ENCODE measurements around the gene CRYBB3. TPM values are rescaled to one million over a fixed set of nuclear protein-coding genes. Genes with fewer than 3 reads are reported as not detected.

CRYBB3 gene
- total and polyA plus RNA-seq, 10 donors = 0.16 to 0.80 TPM; not detected in 8

DNA sequence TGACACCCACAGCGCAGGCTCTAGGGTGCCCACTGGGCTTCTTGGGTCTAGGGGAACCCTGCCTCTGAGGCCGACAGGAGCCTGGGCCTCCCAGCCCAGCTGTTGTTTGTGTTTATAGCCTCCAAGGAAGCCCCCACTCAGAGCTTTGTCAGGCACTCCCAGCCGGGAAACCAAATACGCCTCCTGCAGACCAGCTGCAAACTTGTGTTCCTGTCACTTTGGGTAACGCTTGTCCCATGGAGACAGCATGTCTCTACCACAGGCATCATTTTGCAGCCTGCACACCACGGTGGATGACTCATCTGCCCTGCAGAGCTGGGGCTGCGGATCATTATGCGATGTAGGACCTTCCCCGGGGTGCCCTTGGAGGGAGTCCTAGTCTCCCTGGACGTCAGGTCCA, 40.6 kb upstream of the CRYBB3 start:
- Histone ChIP-seq H3K27me3 (replicated peaks in 1 of 7) (no peaks in the 10 kb centered on the region), H3K4me1 (no peaks in the 10 kb centered on the region), H3K4me3 (no peak overlapping the region), H3K9me3 (no peaks in the 10 kb centered on the region), H3K27ac (no peak overlapping the region), H3K36me3 (no peaks in the 10 kb centered on the region)
- DNase-seq = no peak
- WGBS, 5 donors = 67 to 87% (median 77%) methylated on average over 5 to 10 of the region's 10 CpGs
- intact Hi-C loops (cut with DNase I; ENCODE audit: low total_unique reads) = no loop called here
- TF ChIP-seq POLR2AphosphoS5 (IDR thresholded peaks at IDR 0.05) = no peak

DNA sequence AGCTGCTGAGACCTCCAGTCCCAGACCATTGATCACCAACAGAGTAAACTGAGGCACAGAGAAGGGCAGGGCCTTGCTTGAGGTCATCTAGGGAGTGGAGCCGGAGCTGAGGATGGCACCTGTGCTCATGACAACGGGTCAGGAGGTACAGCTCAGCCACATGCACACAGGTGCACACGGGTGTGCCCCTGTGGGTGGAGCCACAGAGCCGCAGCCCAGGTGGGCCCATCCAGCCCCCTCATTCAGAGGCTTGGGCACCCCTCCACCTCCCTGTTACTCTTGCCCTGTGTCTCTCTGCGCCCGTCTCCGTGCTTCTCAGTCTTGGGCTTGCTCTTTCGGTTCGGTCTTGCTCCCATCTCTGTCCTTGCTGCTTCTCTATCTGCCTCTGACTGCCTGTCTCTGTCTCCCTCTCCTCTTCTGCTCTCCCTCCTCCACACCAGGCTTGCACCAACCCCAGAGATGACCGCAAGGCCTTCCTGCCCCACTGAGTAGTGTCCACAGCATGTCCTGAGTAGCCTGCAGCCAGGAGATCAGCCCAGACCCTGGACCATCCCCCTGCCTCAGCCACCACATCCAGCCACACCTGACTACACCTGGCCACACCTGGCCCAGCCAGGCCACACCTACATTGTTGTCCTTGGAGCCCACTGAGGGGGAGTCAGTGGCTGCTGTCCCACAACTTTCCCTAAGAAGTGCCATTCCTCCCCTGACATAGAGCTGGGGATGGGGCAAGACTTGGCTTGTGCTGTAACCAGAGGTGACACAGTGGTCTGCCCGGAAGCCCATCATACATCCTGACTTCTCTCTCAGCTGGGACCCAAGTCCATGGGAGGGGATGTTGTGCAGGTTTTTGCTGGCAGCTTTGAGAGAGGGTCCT, 39.3 kb upstream of the CRYBB3 start:
- H3K4me3 ChIP-seq = no peak overlapping the region
- intact Hi-C loops (cut with DNase I; ENCODE audit: low total_unique reads) = no loop called here
- no peak overlapping the region for H3K27ac ChIP-seq
- H3K9me3 ChIP-seq = no peaks in the 10 kb centered on the region
- no peaks in the 10 kb centered on the region for H3K27me3 ChIP-seq (replicated peaks in 1 of 7)
- 85 to 91% (median 91%) methylated on average over 10 to 11 of the region's 11 CpGs for WGBS, 5 donors
- H3K4me1 ChIP-seq = no peaks in the 10 kb centered on the region
- TF ChIP-seq, protein P1, sequence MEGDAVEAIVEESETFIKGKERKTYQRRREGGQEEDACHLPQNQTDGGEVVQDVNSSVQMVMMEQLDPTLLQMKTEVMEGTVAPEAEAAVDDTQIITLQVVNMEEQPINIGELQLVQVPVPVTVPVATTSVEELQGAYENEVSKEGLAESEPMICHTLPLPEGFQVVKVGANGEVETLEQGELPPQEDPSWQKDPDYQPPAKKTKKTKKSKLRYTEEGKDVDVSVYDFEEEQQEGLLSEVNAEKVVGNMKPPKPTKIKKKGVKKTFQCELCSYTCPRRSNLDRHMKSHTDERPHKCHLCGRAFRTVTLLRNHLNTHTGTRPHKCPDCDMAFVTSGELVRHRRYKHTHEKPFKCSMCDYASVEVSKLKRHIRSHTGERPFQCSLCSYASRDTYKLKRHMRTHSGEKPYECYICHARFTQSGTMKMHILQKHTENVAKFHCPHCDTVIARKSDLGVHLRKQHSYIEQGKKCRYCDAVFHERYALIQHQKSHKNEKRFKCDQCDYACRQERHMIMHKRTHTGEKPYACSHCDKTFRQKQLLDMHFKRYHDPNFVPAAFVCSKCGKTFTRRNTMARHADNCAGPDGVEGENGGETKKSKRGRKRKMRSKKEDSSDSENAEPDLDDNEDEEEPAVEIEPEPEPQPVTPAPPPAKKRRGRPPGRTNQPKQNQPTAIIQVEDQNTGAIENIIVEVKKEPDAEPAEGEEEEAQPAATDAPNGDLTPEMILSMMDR (IDR thresholded peaks at IDR 0.05 in 8 of 11, conservative IDR thresholded peaks at IDR 0.05 in 3 of 11) = no peak
- TF ChIP-seq POLR2A (IDR thresholded peaks at IDR 0.05) (no peak), POLR2AphosphoS5 (IDR thresholded peaks at IDR 0.05) (no peak)
- no peak for DNase-seq
- no peaks in the 10 kb centered on the region for H3K36me3 ChIP-seq

DNA sequence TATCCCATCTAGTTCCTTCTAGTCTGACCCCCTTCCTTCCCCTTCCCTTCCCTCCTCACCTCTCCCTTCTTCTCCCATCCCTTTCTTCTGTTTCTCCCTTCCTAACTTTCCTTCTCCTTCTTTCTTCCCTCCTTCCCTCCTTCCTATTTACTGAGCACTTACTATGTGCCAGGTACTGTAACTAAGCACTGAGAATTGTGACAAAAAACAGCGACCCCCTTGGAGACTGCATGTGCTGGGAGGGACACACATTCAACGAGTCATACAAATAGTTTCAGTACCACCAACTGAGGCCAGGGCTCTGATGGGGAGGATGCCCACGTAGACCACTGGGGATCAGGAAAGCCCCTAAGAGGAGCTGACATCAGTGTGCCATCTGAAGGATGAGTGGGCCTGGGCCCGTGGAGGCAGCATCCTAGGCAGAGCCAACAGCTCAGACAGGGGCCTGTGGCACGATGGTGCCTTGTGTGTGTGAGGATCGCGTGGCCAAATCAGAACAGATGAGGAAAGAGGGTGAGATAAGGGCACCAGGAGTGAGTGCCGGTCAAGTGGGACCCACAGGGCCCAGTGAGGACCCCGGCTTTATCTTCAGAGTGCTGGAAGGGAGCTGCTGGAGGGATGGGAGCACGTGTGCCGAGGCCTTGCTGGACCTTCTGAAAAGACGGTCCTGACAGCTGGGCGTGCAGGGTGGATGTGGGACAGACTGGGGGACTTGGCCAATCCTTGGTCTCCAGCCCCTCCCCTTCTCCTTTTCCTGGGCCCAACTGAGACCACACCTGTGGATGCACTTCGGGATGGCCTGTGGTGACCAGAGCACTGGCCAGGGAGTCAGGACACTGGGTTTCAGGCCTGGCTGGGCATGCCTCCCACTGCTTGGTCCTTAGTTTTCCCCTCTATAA, 38.4 kb upstream of the CRYBB3 start:
- H3K4me1 ChIP-seq = no peaks in the 10 kb centered on the region

DNA sequence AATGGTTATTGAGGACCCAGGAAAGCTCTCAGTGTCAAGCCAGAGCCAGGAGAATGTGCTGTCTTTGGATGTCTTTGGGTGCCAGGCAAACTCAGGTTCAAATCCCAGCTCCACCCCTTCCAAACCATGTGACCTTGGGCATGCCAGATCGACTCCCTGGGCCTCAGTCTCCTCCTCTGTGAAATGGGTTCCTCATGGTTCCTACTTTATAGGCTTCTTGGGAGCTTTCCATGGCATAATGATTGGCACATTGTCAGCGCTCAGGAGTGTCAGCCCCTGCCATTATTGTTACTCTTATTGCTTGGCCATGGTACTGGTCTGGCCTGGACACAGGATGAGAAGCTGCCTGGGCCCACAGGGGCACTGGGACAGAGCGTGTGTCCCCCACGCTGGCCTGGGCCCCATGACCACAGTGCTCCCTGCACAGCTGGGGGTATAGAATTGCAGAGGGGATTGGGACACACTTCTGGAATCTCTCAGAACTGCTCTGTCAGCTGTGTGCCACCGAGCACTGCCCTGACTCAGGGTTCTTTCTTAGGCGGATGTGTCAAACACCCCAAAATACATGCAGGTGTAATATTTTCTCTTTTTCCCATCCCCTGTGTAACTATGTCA, 37.6 kb upstream of the CRYBB3 start:
- H3K27ac ChIP-seq = no peak overlapping the region
- no peaks in the 10 kb centered on the region for H3K36me3 ChIP-seq
- TF ChIP-seq, protein P1 (IDR thresholded peaks at IDR 0.05 in 8 of 11, conservative IDR thresholded peaks at IDR 0.05 in 3 of 11) = no peak
- intact Hi-C loops (cut with DNase I; ENCODE audit: low total_unique reads) = no loop called here
- H3K4me1 ChIP-seq = no peaks in the 10 kb centered on the region
- H3K9me3 ChIP-seq = no peaks in the 10 kb centered on the region
- no peak overlapping the region for H3K4me3 ChIP-seq
- peak; percentile 50 for DNase-seq
- no peaks in the 10 kb centered on the region for H3K27me3 ChIP-seq (replicated peaks in 1 of 7)
- 86 to 97% (median 88%) methylated on average over 4 to 6 of the region's 6 CpGs for WGBS, 5 donors

More for the DNA sequence above, 38.4 kb upstream of the CRYBB3 start:
- DNase-seq = no peak
- intact Hi-C loops (cut with DNase I; ENCODE audit: low total_unique reads) = no loop called here
- H3K27me3 ChIP-seq (replicated peaks in 1 of 7) = no peaks in the 10 kb centered on the region
- no peak overlapping the region for H3K27ac ChIP-seq
- H3K4me3 ChIP-seq = no peak overlapping the region
- 73 to 81% (median 80%) methylated on average over 14 of the region's 14 CpGs for WGBS, 5 donors
- H3K36me3 ChIP-seq = no peaks in the 10 kb centered on the region
- TF ChIP-seq POLR2AphosphoS5 (IDR thresholded peaks at IDR 0.05) = no peak
- no peak for TF ChIP-seq POLR2A (IDR thresholded peaks at IDR 0.05)
- TF ChIP-seq, protein P1 (IDR thresholded peaks at IDR 0.05 in 8 of 11, conservative IDR thresholded peaks at IDR 0.05 in 3 of 11) = no peak
- no peaks in the 10 kb centered on the region for H3K9me3 ChIP-seq

Measured in spleen (tissue), 11 donors.